GM12878 (cell line): Measurements from ENCODE around the gene CSRP2. TPM values are rescaled to one million over a fixed set of nuclear protein-coding genes. Genes with fewer than 3 reads are reported as not detected.

Experiments
- ATAC-seq: fragments of 200-7000 bp; cut with Tn5 transposase; 3 replicates; pipeline ENCODE4 v1.9.1; 2020; ENCODE audit warnings: mild to moderate bottlenecking, moderate library complexity
- BruUV-seq: library from RNA; stranded (reverse); fragments of 400-500 nt; replicated peaks from 2 replicates; lab custom pipeline; 2021; lab: Mats Ljungman, UMichigan
- CTCF ChIA-PET: fragments of 300-600 bp; sonication (Branson Sonifier 250); formaldehyde crosslinking; extraction: SDS; loops from one replicate; lab custom pipeline; 2021; ENCODE audit warnings: inconsistent platforms; lab: Yijun Ruan, JAX
- POLR2A ChIA-PET: fragments of 350-600 bp; formaldehyde crosslinking; extraction: SDS; loops from one replicate; lab custom pipeline; 2021; ENCODE audit warnings: inconsistent platforms; lab: Charles Lee
- RAD21 ChIA-PET: fragments of 300-600 bp; sonication (Branson Sonifier 250); formaldehyde crosslinking; loops from one replicate; lab custom pipeline; 2023; ENCODE audit warnings: antibody characterized with exemption; ENCODE audit not compliant: unreplicated experiment; lab: Charles Lee
- SMC1A ChIA-PET: fragments of 300-600 bp; sonication (Branson Sonifier 250); formaldehyde crosslinking; loops from one replicate; lab custom pipeline; 2023; ENCODE audit not compliant: unreplicated experiment, uncharacterized antibody; lab: Charles Lee
- DNase-seq: peaks from one replicate; pipeline ENCODE4 v3.0.0-alpha.2; 2011; ENCODE audit warnings: low read depth, low spot score
- FAIRE-seq: peaks from 3 replicates; lab custom pipeline; 2011; peaks lifted over from hg19 to GRCh38; lab: Jason Lieb, UNC
- H2AFZ ChIP-seq: 2 replicates; pipeline ENCODE4 v1.6.0; 2011; ENCODE audit warnings: low read depth, low read length, control low read depth; ENCODE audit not compliant: control insufficient read depth
- H3K27ac ChIP-seq: 2 replicates; pipeline ENCODE4 v1.5.1; 2011; ENCODE audit warnings: control low read depth; ENCODE audit not compliant: control insufficient read depth, insufficient read depth
- H3K27me3 ChIP-seq, 2 experiments: replicated peaks in 1 of 2; 2 replicates each; pipeline versions ENCODE4 v1.6.0 to v1.6.1; 2011; ENCODE audit warnings: low read length in 1 of 2; ENCODE audit not compliant: control insufficient read depth in 2 of 2, insufficient read depth in 2 of 2
- H3K36me3 ChIP-seq, 2 experiments: 2 replicates each; pipeline ENCODE4 v1.5.1; 2011; ENCODE audit warnings: low read length in 1 of 2; ENCODE audit not compliant: control insufficient read depth in 2 of 2, insufficient read depth in 2 of 2
- H3K4me1 ChIP-seq: 2 replicates; pipeline ENCODE4 v1.6.1; 2011; ENCODE audit warnings: mild to moderate bottlenecking, low read length, moderate library complexity, mixed read lengths; ENCODE audit not compliant: control insufficient read depth, insufficient read depth
- H3K4me2 ChIP-seq: 2 replicates; pipeline ENCODE4 v1.6.0; 2011; ENCODE audit warnings: control low read depth; ENCODE audit not compliant: control insufficient read depth, insufficient read depth
- H3K4me3 ChIP-seq: fragments of 200-600 bp; sonication (generic); 2 replicates; pipeline ENCODE4 v1.5.1; 2016
- H3K79me2 ChIP-seq: 2 replicates; pipeline ENCODE4 v1.6.0; 2011; ENCODE audit warnings: low read length; ENCODE audit not compliant: control insufficient read depth, insufficient read depth
- H3K9ac ChIP-seq: 2 replicates; pipeline ENCODE4 v1.8.0; 2011; ENCODE audit warnings: low read length, control low read depth, mixed read lengths; ENCODE audit not compliant: control insufficient read depth, insufficient read depth
- H3K9me3 ChIP-seq: replicated peaks from 3 replicates; pipeline ENCODE4 v1.5.1; 2011; ENCODE audit warnings: mild to moderate bottlenecking, low read length; ENCODE audit not compliant: control insufficient read depth, insufficient read depth
- H4K20me1 ChIP-seq: 2 replicates; pipeline ENCODE4 v1.6.0; 2011; ENCODE audit not compliant: control insufficient read depth, insufficient read depth
- CREB1 ChIP-seq: IDR thresholded peaks from 2 replicates; pipeline ENCODE4 v1.6.1; 2012; ENCODE audit warnings: low read depth, mild to moderate bottlenecking, inconsistent platforms
- EED ChIP-seq: sonication (generic); IDR thresholded peaks from 2 replicates; pipeline ENCODE4 v1.6.1; 2016; ENCODE audit warnings: antibody characterized with exemption, low read depth
- HDGF ChIP-seq: fragments of 450-650 bp; IDR thresholded peaks from 2 replicates; pipeline ENCODE4 v1.6.1; 2016; ENCODE audit warnings: antibody characterized with exemption
- MEF2A ChIP-seq: IDR thresholded peaks from 2 replicates; pipeline ENCODE4 v1.6.1; 2011; ENCODE audit warnings: low read depth, mild to moderate bottlenecking, low read length, moderate library complexity; ENCODE audit not compliant: insufficient read depth
- MYC ChIP-seq: IDR thresholded peaks from 2 replicates; pipeline ENCODE4 v1.6.1; 2011; ENCODE audit warnings: mild to moderate bottlenecking, low read length, moderate library complexity, inconsistent platforms; ENCODE audit not compliant: insufficient read depth, insufficient replicate concordance, insufficient read length, severe bottlenecking
- NFXL1 ChIP-seq: fragments of 450-650 bp; IDR thresholded peaks from 2 replicates; pipeline ENCODE4 v1.6.1; 2017; ENCODE audit warnings: antibody characterized with exemption, mild to moderate bottlenecking, borderline replicate concordance
- NFYB ChIP-seq: IDR thresholded peaks from 2 replicates; pipeline ENCODE4 v1.6.1; 2011; ENCODE audit warnings: low read depth, mild to moderate bottlenecking, low read length, improper control_type of control experiment, moderate library complexity; ENCODE audit not compliant: insufficient read depth
- PML ChIP-seq: IDR thresholded peaks from 2 replicates; pipeline ENCODE4 v1.6.1; 2012; ENCODE audit warnings: low read length, inconsistent platforms
- POLR2A ChIP-seq: IDR thresholded peaks from 2 replicates; pipeline ENCODE4 v1.6.1; 2011; ENCODE audit warnings: low read depth, mild to moderate bottlenecking, low read length
- RAD21 ChIP-seq: IDR thresholded peaks from 2 replicates; pipeline ENCODE4 v1.6.1; 2011; ENCODE audit warnings: mild to moderate bottlenecking, low read depth, low read length, moderate library complexity; ENCODE audit not compliant: insufficient read depth
- RFX5 ChIP-seq: IDR thresholded peaks from 2 replicates; pipeline ENCODE4 v1.6.1; 2011; ENCODE audit warnings: low read depth, low read length, improper control_type of control experiment
- SMAD1 ChIP-seq: fragments of 450-650 bp; IDR thresholded peaks from 2 replicates; pipeline ENCODE4 v1.6.1; 2018; ENCODE audit warnings: mild to moderate bottlenecking, low read depth; ENCODE audit not compliant: partially characterized antibody
- TAF1 ChIP-seq: IDR thresholded peaks from 2 replicates; pipeline ENCODE4 v1.6.1; 2011; ENCODE audit warnings: mild to moderate bottlenecking, low read depth, low read length, borderline replicate concordance
- ZNF274 ChIP-seq: IDR thresholded peaks from one replicate; pipeline ENCODE4 v1.8.0; 2011; ENCODE audit not compliant: insufficient read length, insufficient read depth
- WGBS: methylation state at CpG from one replicate; pipeline ENCODE4 v1.1.6; 2016; ENCODE audit warnings: low lambda C conversion rate; ENCODE audit not compliant: insufficient replicate concordance, insufficient coverage; ENCODE audit errors: missing lambda C conversion rate; 5-methylcytosine and 5-hydroxymethylcytosine counted together
- in situ Hi-C: fragments of 300-500 bp; cut with MboI; formaldehyde crosslinking; loops from 9 replicates; pipeline ENCODE4 v1.14.3; 2018; ENCODE audit warnings: mixed read lengths
- intact Hi-C: fragments of 100-400 bp; cut with micrococcal nuclease; formaldehyde crosslinking; loops from one replicate; pipeline ENCODE4 v1.14.2; 2022; ENCODE audit not compliant: unreplicated experiment
- polyA plus RNA-seq, 11 experiments: library from polyadenylated mRNA; depleted of rRNA in 4 of 11; unstranded in 6 of 11; stranded (reverse) in 5 of 11; fragments of >200 nt; fragmentation: Nextera tagmentation in 4 of 11; fragmentation: Illumina TruSeq in 1 of 11; extraction: Ambion mirVana in 4 of 11; extraction: Trizol in 1 of 11; gene quantifications; 1 replicate in 1 of 11; 2 replicates in 10 of 11; pipeline versions ENCODE4 v1.2.1 to v1.2.3, GENCODE V29; 2011 to 2016; ENCODE audit warnings: inconsistent platforms in 2 of 11, missing spikeins in 2 of 11, low read depth in 1 of 11
- total RNA-seq, 4 experiments: library from RNA; depleted of rRNA in 3 of 4; stranded (reverse); fragments of >200 nt in 3 of 4; fragmentation: Illumina TruSeq in 1 of 4; extraction: Trizol in 1 of 4; gene quantifications; 2 replicates each; pipeline versions ENCODE4 v1.2.1 to v1.2.3, GENCODE V29; 2013 to 2021
- TF ChIP-seq, protein P1 (sequence below): fragments of 450-650 bp; IDR thresholded peaks from 2 replicates; pipeline ENCODE4 v1.6.1; 2017; ENCODE audit warnings: mild to moderate bottlenecking, moderate library complexity

The CSRP2 gene
- total and polyA plus RNA-seq, 10 of the 15 experiments (the other 5 are each of a cell fraction or from before 2014, with no cell fraction given) = 0.08 to 1.6 (median 0.52) TPM

- Histone ChIP-seq H4K20me1 (no peaks in the 10 kb centered on the region), H3K9me3 (no peaks in the 10 kb centered on the region), H2AFZ (no peak overlapping the region), H3K79me2 (no peaks in the 10 kb centered on the region), H3K36me3 (no peaks in the 10 kb centered on the region), H3K9ac (no peak overlapping the region), H3K27me3 (no peaks in the 10 kb centered on the region), H3K4me1 (no peaks in the 10 kb centered on the region), H3K27ac (no peak overlapping the region), H3K4me3 (no peak overlapping the region), H3K4me2 (no peak overlapping the region)
- SMC1A ChIA-PET = no interaction called here
- RAD21 ChIA-PET = no interaction called here
- 54% methylated on average over 5 of the region's 5 CpGs for WGBS
- ATAC-seq (no peak), DNase-seq (no peak), FAIRE-seq (no peak)
- TF ChIP-seq PML (no peak), CREB1 (no peak), NFXL1 (no peak), HDGF (no peak), ZNF274 (no peak), MYC (no peak), TAF1 (no peak), NFYB (no peak), SMAD1 (no peak), RAD21 (no peak), EED (no peak), RFX5 (no peak), MEF2A (no peak), POLR2A (no peak)
- TF ChIP-seq, protein P1, sequence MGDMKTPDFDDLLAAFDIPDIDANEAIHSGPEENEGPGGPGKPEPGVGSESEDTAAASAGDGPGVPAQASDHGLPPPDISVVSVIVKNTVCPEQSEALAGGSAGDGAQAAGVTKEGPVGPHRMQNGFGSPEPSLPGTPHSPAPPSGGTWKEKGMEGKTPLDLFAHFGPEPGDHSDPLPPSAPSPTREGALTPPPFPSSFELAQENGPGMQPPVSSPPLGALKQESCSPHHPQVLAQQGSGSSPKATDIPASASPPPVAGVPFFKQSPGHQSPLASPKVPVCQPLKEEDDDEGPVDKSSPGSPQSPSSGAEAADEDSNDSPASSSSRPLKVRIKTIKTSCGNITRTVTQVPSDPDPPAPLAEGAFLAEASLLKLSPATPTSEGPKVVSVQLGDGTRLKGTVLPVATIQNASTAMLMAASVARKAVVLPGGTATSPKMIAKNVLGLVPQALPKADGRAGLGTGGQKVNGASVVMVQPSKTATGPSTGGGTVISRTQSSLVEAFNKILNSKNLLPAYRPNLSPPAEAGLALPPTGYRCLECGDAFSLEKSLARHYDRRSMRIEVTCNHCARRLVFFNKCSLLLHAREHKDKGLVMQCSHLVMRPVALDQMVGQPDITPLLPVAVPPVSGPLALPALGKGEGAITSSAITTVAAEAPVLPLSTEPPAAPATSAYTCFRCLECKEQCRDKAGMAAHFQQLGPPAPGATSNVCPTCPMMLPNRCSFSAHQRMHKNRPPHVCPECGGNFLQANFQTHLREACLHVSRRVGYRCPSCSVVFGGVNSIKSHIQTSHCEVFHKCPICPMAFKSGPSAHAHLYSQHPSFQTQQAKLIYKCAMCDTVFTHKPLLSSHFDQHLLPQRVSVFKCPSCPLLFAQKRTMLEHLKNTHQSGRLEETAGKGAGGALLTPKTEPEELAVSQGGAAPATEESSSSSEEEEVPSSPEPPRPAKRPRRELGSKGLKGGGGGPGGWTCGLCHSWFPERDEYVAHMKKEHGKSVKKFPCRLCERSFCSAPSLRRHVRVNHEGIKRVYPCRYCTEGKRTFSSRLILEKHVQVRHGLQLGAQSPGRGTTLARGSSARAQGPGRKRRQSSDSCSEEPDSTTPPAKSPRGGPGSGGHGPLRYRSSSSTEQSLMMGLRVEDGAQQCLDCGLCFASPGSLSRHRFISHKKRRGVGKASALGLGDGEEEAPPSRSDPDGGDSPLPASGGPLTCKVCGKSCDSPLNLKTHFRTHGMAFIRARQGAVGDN = no peak
- in situ Hi-C loops (no loop called here), intact Hi-C loops (no loop called here)
- POLR2A ChIA-PET = no interaction called here
- CTCF ChIA-PET = interaction anchor here (1.2 to 1.4 kb wide), 2 partner anchors 20 to 139 kb away, joined by 3 to 5 read pairs; no protein-coding TSS in a partner anchor
- BruUV-seq = no TSS peak
Observed at GRCh38 chr12:76872415-76872814, 6.4 kb downstream of the CSRP2 start.
